ENCODE measurements around the gene SLC30A5.
"Not testable (repeated sequence)": the region's sequence is repeated elsewhere in the genome, so short reads cannot be mapped to it uniquely, and the experiment has no call there.

Gene SLC30A5

DNA sequence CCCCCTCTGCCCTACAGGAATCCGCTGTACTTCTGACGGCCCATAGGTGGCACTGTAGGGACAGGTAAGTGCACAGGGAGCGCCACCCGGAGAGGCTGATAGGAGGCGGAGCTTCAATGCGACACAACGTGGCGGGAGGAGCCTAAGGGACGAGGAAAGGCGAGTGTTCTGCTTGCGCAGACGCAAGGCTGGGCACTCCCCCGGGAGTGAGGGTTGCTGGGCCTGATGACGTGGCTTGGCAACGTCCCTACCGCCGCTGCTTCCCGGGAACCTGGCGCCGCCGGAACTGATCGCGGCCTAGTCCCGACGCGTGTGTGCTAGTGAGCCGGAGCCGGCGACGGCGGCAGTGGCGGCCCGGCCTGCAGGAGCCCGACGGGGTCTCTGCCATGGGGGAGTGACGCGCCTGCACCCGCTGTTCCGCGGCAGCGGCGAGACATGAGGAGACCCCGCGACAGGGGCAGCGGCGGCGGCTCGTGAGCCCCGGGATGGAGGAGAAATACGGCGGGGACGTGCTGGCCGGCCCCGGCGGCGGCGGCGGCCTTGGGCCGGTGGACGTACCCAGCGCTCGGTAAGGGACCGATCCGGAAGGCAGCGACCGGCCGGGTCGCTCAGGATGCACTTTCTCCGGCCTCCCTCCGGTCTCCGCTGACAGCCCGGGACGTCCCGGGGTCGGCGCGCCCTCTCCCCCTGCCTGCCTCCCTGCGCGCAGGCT, at the start of gene SLC30A5:
Gene SLC30A5, plus strand, starts transcription at position 244 of the 712 bp plus-strand sequence. Its CDS starts 242 bp downstream, at position 486.
- peak; percentile 74 to 100 (median 98) for DNase-seq

DNA sequence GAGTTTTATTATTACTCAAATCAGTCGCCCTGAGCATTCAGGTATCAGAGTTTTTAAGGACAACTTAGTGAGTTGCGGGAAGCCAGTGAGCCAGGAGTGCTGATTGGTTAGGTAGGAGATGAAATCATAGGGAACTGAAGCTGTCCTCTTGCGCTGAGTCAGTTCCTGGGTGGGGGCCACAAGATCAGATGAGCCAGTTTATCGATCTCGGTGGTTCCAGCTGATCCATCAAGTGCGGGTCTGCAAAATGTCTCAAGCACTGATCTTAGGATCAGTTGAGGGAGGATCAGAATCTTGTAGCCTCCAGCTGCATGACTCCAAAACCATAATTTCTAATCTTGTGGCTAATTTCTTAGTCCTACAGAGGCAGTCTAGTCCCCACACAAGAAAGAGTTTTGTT, 48.6 kb upstream of the SLC30A5 start:
- not testable (repeated sequence) for DNase-seq

DNA sequence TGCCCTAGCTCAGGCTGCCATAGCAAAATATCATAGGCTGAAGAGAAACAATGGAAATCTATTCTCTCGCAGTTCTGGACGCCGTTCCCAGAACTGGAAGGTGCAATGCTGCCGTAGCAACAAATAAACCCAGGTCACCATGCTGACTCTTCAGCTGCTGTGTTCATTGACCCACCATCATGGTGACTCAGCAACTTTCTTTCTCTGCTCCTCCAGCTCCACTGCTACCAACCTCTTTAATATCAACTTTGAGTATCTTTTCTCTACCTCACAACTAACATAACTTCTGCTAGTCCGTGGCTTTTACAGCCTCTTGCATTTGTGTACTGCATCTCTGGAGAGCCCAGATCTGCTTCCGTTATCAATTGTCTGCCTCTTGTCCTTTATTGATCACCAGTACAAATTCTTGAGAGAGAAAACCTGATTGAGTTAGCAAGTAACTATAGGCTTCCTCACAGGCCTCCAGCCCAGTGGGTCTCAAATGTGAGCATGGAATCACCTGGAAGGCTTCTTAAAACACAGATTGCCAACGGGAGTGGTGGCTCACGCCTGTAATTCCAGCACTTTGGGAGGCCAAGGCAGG, 47.3 kb upstream of the SLC30A5 start:
- DNase-seq = no peak

DNA sequence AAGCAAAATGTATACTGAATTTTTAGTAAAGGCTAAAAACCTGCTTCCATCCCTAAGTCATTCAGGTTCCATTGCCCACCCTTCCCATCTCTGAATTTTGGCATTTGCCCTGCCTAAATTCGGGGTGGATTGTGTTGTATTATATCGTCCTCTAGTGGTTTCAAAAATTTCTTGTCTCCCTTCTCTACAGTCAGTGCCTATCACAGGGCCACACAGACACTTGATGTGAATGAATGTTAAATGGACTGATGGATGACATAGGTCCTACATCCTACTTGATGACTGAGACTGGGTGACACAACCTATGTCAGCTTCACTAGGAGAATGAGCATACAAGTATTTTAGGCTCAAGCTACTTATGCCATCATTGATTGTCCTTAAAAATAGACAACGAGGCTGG, 45.6 kb upstream of the SLC30A5 start:
- peak in 4 of 58 donors; percentile 5 to 48 (median 20) for DNase-seq

DNA sequence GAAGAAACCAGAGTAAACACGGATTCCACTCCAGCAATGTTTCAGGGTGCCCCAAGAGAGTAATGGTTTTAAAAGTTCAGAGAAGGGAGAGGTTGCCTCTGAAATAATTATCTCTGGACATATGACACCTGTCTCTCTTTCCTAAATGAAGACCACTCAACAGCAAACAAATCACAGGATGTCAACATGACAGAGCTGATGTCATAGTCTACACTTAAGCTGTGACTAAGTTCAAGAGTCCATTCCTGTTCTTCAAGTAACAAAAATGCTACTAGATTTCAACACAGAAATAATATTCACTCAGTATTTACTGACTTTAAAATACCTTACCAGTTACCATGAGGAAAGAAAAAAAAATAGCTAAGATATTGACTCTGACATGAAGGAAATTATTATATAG, 44.7 kb upstream of the SLC30A5 start:
- no peak for DNase-seq

DNA sequence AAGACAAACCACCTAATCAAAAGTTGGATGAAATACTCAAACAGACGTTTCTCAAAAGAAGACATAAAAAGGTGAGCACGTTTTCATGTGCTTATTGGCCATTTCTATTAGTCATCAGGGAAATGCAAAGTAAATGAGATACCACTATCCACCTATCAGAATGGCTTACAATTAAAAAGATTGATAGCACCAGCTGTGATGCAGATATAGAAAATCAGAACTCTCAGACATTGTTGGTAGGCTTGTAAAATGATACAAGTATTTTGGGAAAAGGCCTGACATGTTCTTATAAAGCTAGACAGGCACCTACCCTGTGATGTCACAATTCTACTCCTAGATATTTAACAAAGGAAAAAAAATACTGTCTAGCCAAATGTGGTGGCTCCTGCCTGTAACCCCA, 44.0 kb upstream of the SLC30A5 start:
- DNase-seq = no peak

DNA sequence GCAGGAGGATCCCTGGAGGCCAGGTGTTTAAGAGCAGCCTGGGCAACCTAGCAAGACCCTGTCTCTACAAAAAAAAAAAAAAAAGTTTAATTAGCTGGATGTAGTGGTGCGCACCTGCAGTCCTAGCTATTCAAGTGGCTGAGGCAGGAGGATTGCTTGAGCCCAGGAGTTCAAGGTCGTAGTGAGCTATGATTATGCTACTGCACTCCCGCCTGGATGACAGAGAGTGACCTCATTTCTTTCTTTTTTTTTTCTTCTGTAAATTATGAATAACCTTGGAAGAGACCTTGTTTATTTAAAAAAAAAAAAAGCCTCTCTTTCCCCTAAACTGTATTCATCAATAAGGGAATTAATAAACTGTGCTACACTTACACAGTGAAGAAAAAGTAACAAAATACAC, 43.6 kb upstream of the SLC30A5 start:
- DNase-seq = no peak

DNA sequence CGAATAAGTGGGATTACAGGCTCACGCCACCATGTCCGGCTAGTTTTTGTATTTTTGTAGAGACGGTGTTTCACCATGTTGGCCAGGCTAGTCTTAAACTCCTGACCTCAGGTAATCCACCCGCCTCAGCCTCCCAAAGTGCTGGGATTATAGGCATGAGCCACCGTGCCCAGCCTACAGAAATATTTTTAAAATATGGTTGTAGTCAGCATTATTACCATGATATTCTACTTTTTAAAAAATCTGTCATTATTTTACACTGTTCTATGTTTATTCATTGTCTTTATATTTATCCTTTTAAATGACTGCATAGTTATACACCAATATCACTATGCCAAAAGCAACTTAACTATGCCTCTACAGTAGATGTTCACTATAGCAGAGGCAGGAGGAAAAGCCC, 41.6 kb upstream of the SLC30A5 start:
- no peak for DNase-seq

DNA sequence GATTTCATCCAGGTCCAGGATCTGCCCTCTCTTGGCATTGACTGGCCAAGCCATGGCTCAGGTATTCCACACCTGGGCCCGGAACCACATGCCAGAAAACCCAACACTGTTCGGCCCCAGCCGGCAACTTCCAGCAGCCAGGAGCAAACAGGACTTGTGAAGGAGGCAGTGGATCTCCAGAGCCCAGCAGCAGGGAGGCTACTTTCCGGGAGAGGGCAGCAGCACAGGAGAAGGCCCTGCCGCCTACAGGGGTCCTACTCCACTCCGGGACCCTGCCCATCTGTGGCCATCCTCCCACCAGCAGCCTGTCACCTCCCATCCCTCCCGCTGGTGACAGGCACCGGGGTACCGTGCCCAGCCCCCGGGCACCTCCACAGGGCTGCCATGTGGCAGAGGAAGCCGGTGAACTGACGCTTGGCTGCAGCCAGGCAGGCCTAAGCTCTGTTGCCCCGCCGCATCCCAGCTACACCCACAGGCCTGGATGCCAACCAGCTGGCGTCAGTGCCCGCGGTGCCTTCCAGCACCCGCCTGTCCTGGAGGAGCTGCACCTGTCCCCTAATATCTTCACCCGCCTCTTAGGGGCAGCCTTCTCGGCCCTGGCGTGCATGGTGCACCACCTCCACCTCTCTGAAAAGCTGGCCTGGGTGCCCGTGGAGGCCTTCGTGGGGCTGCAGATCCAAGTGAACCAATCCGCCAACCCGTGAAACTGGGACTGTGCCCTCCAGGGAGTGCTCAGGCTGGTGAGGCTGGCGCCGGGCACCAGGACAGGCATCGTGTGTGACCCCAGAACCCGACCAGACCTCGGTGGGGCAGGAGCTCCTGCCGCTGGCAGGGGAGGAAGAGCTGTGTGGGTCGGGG, 18.9 kb upstream of the SLC30A5 start:
- DNase-seq = no peak

DNA sequence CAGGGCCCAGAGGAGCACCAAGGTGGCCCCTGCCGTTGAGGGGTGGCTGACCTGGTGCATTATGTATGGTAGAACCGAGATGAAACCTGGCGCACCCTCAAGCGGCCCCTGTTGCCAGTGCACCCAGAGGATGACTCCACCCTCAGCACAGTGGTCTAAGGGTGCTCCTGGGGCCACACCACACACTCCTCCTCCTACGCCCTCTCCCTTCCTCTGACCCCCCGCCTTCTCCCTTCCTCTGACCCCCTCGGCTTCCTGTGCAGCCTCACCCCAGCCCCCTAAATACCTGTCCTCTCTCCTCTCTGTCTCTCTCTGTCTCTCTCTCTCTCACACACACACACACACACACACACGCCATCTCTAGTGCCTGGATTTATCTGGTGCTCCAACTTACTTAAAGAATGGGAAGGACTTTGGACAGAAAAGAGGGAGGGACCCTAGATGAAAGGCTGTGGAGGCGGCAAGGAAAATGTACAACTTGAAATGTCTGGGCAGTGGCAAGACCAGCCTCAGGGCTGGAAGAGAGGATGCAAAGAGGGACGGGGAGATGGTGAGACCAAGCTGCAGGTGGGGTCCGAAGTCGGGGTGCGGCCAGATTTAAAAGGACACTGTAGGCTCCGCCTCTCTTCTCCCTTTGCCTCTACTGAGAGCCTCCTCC, 18.2 kb upstream of the SLC30A5 start:
- no peak for DNase-seq

DNA sequence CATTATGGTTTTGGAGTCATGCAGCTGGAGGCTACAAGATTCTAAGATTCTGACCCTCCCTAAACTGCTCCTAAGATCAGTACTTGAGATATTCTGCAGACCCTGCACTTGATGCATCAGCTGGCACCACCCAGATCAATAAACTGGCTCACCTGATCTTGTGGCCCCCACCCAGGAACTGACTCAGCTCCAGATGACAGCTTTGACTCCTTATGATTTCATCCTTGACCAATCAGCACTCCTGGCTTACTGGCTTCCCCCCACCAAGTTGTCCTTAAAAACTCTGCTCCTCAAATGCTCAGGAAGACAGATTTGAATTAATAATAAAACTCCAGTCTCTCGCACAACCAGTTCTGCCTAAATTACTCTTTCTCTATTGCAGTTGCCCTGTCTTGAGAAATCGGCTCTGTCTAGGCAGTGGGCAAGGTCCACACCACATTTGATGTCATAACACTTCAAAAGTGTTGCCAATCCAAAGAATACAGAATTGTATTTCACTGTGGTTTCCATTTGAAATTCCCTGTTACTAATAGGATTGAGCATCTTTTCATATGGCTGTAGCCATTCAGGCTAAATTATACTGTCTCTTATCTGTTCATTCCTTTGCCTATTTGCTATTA, 14.8 kb upstream of the SLC30A5 start:
- no peak for DNase-seq

DNA sequence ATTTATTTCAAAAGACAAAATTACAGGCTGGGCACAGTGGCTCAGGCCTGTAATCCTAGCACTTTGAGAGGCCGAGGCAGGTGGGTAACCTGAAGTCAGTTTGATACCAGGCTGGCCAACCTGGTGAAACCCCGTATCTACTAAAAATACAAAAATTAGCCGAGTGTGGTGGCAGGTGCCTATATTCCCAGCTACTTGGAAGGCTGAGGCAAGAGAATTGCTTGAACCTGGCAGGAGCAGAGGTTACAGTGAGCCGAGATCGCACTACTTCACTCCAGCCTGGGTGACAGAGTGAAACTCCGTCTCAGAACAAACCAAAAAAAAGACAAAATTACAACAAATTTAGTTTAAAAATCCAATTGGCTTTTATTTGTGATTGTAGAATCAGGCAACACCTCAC, 14.3 kb upstream of the SLC30A5 start:
- no peak for DNase-seq

DNA sequence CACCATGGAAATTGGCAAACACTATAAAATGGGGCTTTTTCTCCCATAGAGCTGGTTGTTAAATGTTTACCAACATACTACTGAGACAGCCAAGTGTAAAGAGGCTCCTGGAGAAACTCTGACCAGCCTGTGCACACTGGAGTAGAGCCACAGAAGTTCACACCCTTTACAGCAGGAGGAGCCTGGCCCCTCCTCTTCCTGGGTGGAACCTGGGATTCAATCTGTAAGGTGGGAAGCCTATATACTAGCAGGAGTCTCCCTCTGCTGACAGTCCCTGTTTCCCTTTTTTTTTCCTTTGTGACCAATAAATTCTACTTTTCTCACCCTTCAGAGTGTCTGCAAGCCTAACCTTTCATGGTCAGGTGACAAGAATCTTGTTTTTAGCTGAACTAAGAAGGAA, 10.4 kb upstream of the SLC30A5 start:
- DNase-seq = no peak

DNA sequence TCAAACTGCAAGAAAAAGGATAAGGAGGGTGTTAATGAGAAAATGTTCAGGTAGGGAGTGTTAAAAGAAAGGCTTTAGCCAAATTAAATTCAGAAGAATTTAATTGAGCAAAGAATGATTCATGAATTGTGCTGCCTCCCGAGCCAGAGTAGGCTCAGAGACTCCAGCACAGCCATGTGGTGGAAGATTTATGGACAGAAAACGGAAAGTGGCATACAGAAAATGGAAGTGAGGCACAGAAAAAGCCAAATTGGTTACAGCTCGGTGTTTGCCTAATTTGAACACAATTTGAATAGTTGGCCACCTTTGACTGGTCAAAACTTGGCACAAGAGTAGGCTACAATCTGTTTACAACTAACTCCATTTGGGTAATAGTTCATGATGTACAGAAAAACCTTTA, 9.6 kb upstream of the SLC30A5 start:
- DNase-seq = no peak

DNA sequence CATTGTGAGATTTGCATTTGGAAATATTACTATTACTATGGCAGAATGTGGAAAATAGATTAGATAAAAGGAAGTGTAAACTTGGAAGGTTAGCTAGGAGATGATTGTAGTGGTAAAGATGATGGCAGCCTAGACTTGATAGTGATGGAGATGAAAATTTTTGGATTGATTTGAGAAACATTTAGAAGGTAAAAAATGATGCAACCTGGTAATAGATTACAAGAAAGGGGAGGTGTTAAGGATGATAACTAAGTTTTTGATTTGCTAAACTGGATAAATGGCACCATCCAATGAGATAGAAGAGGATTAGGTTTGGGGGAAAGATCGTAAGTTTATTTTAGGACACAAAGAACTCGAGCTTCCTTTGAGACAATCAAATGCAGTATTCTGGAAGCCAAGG, 8.9 kb upstream of the SLC30A5 start:
- DNase-seq = no peak

DNA sequence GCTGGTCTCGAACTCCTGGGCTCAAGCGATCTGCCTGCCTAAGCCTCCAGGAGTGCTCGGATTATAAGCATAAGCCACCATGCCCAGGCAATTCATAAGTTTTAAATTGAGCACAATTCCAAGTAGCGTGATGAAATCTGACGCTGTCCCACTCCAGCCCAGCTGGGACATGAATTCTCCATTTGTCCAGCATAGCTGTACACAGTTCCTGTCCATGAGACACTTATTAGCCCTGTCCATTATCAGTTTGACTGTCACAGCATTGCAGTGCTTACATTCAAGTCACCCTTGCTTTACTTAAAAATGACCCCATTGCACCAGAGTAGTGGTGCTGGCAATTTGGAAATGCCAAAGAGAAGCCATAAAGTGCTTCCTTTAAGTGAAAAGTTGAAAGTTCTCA, 7.6 kb upstream of the SLC30A5 start:
- DNase-seq = no peak

DNA sequence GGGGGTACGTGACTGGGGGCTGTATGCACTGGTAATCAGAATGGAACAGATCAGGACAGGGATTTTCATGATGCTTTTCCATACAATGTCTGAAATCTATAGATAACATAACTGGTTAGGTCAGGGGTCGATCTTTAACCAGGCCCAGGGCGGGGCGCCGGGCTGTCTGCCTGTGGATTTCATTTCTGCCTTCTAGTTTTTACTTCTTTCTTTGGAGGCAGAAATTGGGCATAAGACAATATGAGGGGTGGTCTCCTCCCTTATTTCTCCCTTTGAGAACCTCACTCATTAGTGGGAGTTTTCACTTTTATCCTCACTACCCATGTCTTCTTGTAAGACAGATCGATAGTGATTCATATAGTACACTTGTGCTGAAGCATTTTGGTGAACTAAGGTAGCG, 5.8 kb upstream of the SLC30A5 start:
- DNase-seq = not testable (repeated sequence)

DNA sequence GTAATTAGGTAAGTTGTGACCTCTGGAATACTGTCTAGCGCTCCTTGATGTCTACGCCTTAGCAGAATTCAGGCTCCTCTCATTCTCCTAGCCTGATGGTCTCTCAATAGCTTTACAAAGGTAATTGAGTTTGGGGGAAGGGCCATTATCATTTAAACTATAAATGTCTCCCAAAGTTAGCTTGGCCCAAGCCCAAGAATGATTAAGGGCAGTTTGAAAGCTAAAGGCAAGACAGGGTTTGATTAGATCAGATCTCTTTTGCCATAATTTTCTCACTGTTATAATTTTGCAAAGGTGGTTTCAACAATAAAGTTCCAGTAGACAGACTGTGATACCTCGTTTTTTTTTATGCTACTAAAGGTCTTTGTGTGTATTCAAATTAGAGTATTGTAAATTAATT, 3.7 kb upstream of the SLC30A5 start:
- DNase-seq = no peak

DNA sequence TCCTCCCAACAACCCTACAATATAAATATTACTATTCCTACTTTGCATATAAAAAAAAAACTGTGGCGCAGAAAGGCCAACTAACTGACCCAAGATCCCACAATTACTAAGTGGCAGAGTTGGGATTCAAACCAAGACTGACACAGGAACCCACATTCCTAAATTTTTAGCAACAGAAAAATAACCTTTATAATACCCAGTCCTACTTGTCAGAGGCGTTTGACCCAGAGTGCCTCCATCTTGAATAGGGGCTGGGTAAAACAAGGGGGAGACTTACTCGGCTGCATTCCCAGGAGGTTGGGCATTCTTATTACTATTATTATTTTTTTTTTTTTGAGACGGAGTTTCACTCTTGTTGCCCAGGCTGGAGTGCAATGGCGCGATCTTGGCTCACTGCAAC, 2.0 kb upstream of the SLC30A5 start:
- no peak for DNase-seq

DNA sequence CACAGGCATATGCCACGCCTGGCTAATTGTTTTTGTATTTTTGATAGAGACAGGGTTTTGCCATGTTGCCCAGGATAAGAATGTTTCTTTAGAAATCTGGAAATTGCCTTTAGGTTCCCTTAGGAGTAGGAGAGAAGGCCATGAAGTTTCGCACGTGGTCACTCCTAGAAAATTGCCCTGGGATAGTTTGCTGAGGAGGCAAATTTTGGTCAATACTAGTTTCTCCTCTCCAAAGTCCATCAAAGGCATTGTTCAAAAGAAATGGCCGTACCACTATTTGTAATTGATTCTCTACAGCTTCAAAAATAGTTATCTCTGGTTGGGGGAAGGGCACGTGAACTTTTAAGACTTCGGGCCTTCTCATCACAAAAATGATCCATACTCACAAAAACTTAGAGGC, 845 bp upstream of the SLC30A5 start:
- DNase-seq = no peak

DNA sequence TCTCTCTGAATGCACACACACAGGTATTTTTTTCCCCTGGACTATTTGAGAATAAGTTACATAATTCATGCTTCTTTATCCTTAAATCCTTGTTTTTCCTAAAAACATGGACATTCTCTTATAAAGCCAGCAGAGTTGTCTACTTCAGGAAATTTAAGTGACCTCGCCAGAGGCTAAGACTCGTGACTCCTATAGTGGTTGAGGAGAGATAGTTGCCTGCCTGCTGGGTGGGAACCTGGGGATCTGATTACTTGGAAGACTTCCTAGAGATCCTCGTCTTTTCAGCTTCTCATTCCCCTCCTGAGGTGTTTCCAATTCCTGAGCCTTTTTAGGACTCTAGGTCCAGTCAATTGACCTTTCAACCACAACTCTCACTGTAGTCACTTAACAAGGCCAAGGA, 5.5 kb downstream of the SLC30A5 start:
- no peak for DNase-seq

All from anterior cingulate cortex (tissue), 58 donors.